MV-4-11 (cell line): ENCODE results near the gene FOXD4L3.
"Not testable (repeated sequence)": the region's sequence is repeated elsewhere in the genome, so short reads cannot be mapped to it uniquely, and the experiment has no call there.

Source experiments
- DNase-seq: peaks from one replicate; lab custom pipeline; 2025; lab: John Stamatoyannopoulos, UW

Gene FOXD4L3

DNA sequence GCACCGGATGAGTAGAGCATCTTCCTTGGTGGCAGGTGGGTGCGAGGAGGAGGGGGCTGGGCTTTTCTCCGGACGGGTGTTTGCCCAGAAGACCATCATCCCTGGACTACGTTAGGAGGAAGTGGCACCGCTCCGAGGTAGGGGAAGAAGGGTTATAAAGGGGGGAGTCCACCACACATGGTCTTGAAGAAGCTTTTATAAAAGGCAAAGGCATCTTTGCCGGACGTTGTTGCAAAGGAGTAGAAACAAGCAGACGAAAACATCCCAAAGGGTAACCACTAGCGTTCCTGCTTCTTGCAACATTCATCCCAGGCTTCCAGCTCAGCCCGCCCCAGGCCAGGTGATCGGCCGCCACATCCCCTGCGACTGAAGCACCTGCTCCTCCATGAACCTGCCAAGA lies at the start of gene FOXD4L3:
Gene FOXD4L3 (plus strand): TSS at position 301 of the 400 bp plus-strand sequence. CDS start 85 bp downstream, at position 386.
- DNase-seq: not testable (repeated sequence)

DNA sequence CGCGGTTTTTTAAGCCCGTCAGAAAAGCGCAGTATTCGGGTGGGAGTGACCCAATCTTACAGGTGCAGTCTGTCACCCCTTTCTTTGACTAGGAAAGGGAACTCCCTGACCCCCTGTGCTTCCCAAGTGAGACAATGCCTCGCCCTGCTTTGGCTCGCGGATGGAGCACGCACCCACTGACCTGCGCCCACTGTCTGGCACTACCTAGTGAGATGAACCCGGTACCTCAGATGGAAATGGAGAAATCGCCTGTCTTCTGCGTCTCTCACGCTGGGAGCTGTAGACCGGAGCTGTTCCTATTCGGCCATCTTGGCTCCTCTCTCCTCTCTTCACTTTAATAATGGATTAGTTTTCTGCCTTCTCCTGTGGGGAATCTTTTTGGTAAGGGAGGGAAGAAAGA lies 21.6 kb upstream of the FOXD4L3 start:
- DNase-seq: not testable (repeated sequence)

DNA sequence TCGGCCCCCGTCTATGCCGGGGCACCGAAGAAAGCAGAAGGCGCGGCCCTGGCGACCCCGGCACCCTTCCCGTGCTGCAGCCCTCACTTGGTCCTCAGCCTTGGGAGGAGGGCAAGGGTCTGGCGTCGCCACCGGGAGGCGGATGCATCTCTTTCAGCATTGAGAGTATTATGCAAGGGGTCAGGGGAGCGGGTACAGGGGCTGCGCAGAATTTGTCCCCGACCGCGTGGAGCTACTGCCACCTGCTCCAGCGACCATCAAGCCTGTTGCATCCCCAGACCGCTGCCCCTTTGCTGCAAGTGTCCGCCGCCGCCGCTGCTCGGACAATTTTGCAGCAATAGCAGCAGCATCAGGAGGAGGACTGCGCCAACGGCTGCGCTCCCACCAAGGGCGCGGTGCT lies 1.1 kb downstream of the FOXD4L3 start:
- not testable (repeated sequence) for DNase-seq

DNA sequence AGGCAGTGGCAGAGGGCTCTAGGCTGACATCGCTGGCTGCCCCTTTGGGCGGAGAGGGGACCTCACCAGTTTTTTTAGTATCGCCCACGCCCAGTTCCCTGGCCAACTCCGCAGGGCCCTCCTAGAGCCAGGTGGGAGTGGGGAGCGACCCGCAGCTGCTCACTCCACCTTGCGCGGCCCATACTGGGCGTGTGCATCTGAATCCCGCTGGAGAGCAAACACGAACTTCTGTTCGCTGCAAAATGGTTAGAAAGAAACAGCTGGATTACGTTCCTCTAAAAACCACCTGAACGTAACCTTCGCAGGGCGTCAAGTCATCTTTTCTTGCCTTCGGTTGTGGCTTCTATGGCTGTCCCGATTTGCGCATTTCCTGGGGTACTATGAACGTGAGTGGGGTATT lies 1.5 kb downstream of the FOXD4L3 start:
- DNase-seq: not testable (repeated sequence)

DNA sequence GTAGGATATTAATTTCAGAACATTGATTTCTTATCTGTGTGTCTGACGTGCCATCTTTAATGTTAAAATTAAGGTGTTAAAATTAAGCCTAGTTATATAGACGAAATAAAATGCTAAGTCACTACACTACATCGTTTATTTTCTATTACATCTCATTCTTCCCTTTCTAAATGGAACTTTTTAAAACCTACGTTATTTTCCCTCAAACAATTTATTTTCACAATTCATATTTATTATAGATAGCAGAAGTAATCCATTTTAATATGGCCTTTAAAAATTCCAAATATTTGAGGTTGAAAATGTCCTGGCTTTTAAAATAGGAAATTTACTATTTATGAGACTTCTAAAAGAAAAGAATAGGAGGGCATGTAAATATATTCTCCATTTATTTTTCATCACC lies 2.1 kb downstream of the FOXD4L3 start:
- not testable (repeated sequence) for DNase-seq

DNA sequence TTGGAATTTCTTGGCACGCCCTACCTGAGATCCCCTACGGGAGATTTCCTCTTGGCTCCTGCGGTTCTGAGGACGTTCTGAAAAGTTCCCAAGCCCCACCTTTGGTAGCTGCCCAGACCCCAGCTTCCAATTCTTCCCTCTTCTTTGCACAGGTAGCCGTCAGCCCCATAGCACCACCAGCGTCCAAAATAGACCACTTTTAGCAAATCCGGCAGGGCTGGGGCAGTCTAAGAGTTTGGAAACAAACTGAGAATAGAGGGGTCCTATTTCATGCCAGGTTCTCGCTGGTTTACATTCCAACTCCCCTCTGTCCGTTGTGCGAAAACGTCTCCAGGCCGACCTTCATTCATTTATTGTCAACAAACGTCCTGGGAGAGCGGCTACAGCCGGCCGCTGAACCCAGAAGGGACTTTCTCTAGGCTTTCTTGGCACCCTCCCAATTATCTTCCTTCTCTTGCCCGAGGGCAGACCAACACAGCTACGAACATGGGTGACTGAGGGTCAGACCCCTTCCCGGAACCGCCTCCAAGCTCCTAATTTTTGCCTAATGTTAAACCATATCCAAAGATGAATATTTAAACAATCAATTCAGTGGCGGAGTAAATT lies 3.1 kb downstream of the FOXD4L3 start:
- DNase-seq: not testable (repeated sequence)

DNA sequence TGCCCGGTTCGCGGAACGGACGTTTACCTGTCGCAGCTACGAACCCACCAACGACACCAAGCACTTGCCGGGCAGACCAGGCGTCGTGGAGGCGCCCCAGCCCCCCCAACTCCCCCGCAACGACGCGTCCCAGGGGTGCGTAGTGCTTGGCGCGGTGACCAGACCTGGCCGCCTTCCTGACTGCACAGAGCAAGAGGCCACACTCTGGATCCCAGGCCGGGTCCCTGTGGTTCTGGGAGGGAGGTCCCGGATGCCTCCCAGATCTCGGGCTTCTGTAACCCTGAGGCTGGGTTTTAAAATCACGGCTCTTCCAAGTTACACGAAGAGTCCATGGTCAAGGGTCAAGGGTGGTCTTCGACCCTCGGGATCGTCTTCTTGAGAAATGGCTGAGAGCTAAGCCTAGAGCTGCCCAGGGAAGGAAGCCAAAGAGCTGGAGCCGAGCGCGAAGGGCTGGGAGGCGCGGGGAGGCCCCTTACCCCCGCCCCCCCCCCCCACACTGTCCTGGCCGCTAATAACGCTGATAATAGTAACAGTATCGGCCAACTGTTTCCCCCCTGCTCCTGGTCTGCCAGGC lies 3.8 kb downstream of the FOXD4L3 start:
- DNase-seq: not testable (repeated sequence)

DNA sequence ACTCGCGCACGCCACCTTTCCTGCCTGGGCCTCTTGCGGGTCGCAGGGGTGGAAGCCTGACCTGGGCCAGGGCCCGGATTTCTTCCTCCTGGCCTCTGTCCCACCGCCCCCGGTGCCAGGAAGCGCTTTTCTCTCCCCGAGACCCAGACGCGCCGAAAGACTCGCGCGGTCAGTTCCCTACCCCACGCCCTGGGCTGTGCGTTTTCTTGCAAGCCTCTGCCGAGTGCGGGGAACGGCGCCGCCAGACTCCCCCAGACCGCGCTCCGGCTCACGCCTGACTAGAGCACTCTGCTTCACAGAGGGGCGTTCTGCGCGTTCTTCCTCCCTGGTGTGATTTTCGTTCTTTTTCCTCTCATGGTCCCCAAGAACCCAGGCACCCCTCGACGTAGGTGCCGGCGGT lies 4.5 kb downstream of the FOXD4L3 start:
- not testable (repeated sequence) for DNase-seq

DNA sequence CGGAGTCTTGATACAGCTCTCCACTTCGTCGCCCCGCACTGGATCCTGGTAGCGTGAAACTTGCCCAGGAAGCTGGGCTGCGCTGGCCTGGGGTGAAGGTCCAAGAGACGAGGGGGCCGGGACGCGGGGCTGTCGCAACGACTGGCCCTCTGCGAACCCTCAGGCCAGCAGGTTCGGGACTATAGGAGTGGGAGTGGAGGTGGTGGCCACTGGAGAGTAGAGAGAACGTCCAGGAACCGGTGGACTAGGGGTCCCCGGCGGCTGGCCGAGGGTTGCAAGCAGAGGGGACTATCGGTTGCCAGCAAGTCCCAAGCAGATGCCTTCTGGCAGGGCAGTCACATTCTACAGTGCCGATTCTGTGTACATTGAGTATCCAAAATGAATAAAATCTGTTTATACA lies 5.0 kb downstream of the FOXD4L3 start:
- DNase-seq: not testable (repeated sequence)

DNA sequence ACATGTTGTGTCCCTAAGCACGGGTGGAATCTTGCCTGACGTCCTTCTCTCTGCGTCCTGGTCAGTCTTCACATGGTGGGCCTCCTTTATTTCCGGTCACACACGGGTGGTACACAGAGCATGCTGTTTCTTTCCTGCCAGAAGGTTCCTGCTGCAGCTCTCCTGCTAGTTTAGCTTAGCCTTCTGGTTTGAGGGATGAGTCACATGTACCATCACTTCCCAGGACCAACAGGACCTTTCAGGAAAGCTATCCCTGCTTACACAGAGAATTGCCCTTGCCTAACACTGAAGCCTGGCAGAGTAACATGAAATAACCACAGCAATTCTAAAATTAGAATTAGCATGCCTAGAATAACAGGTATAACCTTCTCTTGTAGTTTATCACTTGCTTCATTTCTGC lies 8.5 kb downstream of the FOXD4L3 start:
- not testable (repeated sequence) for DNase-seq

DNA sequence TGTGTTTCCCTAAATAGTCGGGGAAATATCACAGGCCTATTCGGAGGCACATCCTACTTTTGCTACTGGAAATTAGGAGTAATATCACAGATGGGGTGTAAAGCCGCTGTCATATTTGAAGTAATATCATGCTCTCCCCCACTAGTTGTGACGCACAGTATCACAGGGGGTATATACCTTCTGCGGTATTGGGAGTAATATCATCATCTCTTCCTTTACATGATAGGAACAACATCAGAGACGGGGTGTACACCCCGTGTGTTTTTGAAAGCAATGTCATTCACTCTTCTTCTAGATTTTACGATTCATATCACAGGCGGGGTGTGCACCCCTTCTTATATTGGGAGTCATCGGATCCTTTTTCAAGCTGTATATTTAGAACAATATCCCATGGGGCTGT lies 15.5 kb downstream of the FOXD4L3 start:
- not testable (repeated sequence) for DNase-seq

DNA sequence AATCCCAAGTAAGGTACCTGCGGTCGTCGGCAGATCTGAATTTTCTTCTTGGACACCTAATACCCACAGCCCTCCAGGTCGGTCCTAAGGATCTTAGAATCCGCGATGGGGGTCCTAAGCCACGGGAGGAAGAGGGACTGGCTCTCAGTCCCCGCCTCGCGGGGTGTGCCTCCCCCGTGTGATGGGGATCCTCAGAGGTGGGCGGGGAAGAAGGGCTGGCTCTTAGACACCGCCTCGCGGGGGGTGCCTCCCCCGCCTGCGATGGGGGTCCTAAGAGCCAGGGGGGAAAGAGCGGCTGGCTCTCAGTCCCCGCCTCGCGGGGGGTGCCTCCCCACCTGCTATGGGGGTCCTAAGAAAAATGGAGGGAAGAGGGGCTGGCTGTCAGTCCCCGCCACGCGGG lies 21.1 kb downstream of the FOXD4L3 start:
- not testable (repeated sequence) for DNase-seq

DNA sequence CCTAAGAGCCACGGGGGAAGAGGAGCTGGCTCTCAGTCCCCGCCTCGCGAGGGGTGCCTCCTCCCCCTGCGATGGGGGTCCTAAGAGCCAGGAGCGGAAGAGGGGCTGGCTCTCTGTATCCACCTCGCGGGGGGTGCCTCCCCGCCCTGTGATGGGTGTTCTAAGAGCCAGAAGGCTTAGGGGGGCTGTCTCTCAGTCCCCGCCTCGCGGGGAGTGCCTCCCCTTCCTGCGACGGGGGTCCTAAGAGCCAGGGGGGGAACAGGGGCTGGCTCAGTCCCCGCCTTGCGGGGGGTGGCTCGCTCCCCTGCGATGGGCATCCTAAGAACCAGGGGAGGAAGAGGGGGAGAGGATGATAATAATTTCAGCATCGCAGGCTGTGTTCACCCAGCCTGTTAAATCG lies 21.9 kb downstream of the FOXD4L3 start:
- DNase-seq: not testable (repeated sequence)

DNA sequence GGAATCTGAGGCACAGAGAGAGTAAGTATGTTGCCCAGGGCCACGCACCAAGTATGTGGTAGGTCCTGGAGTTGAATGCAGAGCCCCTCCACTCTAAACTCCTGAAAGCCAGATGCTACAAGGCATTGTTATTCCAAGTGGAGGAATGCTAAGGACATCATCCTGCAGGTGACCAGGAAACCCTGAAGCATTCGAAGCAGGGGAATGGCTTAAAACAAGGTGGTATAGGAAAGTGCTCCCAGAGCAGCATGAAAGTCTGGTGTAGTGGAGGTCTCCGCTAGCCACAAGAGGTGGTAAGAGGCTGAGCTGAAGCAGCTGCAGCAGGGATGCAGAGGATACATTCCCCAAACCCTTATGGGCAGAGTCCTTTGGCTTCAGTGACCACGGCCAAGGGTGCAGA lies 26.4 kb downstream of the FOXD4L3 start:
- not testable (repeated sequence) for DNase-seq

DNA sequence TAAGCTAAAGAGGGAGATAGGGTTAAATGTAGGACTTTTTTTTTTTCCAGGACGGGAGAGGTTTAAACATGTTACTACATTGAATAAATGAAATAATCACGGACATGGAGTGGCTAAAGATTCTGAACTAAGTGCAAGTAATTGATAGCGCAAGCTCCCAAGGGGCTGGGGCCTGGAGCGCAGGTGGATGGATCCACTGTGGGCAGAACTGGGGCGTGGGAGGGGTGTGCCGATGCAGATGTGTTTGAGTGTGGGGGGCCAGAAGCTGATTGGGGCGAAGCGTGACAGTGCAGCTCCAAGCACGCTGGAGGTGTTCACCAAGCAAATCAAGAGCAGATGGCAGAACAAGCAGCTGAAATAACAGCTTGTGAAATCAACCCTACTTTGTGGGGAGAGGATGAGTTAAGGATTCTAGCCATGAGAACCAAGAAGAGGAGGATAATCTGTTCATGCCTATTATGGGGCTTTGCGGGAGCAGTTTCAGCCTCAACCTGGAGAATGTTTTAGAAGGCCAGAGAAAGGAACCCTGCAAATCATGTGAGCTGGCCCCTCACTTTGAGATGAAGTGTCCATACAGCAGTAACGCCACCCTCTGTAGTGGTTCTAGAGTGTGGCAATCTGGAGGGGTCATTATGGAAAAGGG lies 28.0 kb downstream of the FOXD4L3 start:
- not testable (repeated sequence) for DNase-seq

DNA sequence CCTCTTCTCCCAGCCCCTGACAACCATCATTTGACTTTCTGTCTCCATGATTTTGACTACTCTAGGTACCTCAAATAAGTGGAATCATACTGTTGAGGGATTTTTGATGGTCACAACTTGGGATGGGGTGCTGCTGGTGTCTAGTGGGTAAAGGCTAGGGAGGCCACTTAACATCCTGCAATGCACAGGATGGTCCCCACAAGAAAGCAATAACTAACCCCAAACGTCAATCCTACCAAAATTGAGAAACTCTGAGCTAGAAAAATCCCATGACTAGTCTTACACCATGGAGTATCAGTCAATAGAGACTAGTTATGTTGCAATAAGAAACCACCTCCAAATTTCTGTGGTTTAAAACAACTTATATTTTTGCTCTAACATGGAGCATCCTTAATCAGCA lies 29.5 kb downstream of the FOXD4L3 start:
- not testable (repeated sequence) for DNase-seq

DNA sequence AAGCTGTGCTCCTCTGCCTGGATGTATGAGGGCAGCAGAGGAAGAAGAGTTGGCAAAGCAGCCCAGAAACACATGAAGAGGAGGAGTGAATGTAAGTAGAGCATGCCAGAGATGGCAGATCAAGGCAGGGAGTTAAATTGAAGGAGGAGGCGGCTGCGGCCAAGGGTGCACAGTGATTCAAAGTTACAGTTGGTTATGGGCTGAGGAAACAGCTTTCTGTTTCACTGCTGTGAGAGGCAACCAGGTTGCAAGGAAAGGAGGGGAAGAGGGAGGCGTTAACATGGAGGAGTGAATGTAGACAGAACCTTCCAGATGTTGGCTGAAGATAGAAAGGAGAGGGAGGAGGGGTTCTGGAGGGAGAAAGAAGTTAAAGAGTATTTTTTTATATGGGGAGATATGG lies 33.3 kb downstream of the FOXD4L3 start:
- DNase-seq: not testable (repeated sequence)

DNA sequence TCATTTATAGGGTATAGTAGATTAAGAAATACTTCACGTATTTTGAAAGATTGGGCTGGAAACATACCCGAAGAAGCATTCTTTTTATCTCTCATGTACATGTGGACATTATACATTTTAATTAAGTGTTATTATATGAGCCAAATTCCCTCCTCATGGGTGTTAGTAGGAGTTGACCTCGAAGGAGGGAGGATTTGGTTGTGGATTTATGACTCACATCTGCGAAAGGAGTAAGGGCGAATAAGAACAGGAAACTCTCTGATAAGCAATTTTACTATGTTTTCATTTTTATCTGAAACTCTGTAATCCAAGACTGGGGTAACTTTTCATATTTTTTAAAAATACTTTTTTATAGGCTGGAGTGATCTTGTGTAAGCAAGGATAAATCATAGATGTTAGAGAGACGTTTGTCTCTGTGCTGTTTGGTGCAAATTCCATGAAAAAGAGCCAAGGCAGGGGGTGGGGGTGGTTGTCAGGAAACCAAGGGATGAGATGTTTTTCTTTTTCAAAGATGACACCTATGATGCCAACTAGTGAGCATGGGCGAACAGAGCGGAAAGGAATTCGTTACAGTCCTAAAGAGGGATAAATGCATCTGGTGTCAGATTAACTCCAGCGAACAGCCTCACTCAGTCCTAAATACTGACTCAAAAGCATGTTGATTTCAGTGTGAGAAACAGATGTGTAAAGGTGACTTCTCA lies 34.1 kb downstream of the FOXD4L3 start:
- not testable (repeated sequence) for DNase-seq

DNA sequence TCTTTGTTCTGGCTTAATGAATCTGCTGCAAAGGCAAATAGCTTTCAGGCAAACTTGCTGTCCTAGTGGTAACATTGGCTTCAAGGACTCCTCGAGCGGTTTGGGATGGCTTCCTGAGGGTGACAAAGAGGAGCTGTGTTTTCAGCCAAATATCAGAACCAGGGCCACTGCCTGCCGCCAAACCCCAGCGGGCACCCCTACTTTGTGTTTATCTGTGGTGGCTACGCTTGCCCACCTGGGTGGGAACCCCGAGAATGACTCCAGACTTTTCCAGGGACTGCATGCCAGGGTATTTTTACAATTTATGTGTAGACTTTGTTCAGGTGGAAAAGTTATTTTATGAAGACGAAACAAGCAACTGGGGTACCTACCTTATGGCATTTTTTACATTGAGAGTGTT lies 35.3 kb downstream of the FOXD4L3 start:
- DNase-seq: not testable (repeated sequence)

DNA sequence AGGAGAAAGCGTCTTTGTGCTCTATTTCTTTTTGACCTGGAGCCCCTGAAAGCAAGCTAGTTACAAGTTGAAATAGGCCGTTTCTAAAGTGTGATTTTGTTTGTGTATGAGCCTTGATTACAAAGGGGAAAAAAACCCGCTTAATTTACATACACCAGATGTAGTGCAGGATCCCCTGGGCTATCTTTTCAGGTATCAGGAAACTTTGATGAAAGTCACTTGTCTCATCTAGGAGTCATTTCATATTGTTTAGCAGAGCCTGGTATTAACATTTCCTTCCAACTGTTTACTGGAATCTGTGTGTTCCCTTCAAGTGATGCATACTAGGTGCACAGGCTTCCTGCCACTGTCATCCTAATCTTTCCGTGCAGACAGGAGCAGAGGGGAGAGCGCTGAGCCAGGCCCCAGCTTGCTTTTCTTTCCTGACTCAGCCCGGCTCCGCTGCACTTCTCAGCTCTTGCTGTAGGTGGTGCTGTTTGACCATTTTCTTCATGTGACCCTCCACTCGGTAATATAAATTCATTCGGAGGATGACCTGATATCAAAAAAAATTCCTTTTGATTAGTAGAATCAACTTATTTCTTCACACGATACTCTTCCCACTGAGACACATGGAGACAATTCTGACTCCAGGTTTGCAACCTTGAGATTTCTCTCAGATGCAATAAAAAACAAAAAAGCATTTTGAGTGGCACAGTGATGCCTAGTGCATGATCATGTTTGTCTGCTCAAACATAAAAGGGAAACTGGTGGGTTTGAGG lies 39.8 kb downstream of the FOXD4L3 start:
- DNase-seq: not testable (repeated sequence)

DNA sequence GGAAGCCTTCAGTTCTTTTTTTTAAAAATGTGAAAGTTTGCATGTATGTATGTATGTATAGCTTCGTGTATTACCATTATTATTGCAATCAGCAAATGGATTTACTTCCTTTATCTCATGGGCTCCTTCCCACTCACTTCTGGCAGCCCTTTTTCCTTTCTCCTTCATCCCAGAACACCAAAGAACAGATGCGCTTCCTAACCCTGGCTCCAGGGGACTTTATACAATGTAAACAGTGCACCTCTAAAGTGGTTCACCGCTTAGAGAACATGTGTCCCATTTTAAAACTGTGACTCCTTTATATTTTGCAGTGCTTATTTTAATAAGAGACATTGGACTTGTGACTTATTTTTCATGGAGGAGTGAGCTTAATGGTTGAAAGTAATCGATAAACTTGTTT lies 40.6 kb downstream of the FOXD4L3 start:
- DNase-seq: not testable (repeated sequence)

DNA sequence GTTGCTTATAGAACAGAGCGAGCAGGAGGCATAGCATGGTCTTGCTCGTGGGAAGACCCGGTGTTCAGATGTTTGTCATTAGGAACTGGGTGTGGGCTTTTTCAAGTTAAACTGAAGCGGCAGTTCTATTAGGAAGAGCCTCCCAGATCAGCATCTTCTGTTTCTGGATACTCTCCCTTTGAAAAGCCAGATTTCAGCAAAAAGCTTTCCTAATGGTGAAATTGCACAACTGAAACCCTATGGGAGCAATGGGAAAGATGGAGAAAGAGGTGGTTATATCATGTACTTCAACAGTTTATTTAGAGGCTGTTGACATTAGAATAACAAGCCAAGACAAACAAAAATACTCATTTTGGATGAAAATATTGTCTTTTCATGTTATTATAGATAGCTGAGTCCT lies 41.3 kb downstream of the FOXD4L3 start:
- not testable (repeated sequence) for DNase-seq
